ENCODE results near the gene CTNNA2.

Gene CTNNA2

GRCh38 chr2:80490964-80491363, 978.1 kb downstream of the CTNNA2 start:
- H3K27ac ChIP-seq (ENCODE audit: low read depth, low read length, severe bottlenecking) = no peak overlapping the region
- no peaks in the 10 kb centered on the region for H3K9me3 ChIP-seq (ENCODE audit: control insufficient read depth, low read length)
- no peak overlapping the region for H3K4me3 ChIP-seq (ENCODE audit: extremely low read depth, insufficient read depth, low read length, poor library complexity, severe bottlenecking)
- no peaks in the 10 kb centered on the region for H3K4me1 ChIP-seq (ENCODE audit: control insufficient read depth, insufficient read depth, low read length, poor library complexity, severe bottlenecking)
- H3K36me3 ChIP-seq (ENCODE audit: control insufficient read depth, insufficient read depth, low read length) = no peaks in the 10 kb centered on the region
- 87 to 100% methylated on average over 3 of the region's 4 CpGs for WGBS, 2 experiments (ENCODE audit: insufficient coverage in 2 of 2)

- Histone ChIP-seq H3K27ac (ENCODE audit: low read depth, low read length, severe bottlenecking) (no peak overlapping the region), H3K4me1 (ENCODE audit: control insufficient read depth, insufficient read depth, low read length, poor library complexity, severe bottlenecking) (peaks cover 6% of the 10 kb centered on the region), H3K9me3 (ENCODE audit: control insufficient read depth, low read length) (no peaks in the 10 kb centered on the region), H3K4me3 (ENCODE audit: extremely low read depth, insufficient read depth, low read length, poor library complexity, severe bottlenecking) (no peak overlapping the region), H3K36me3 (ENCODE audit: control insufficient read depth, insufficient read depth, low read length) (no peaks in the 10 kb centered on the region)
- WGBS, 2 experiments (ENCODE audit: insufficient coverage in 2 of 2) = no CpG with 5 or more reads among the region's 2 CpGs
These were observed 983.5 kb downstream of the CTNNA2 start for GRCh38 chr2:80496346-80496745.

- Histone ChIP-seq H3K4me3 (ENCODE audit: extremely low read depth, insufficient read depth, low read length, poor library complexity, severe bottlenecking) (no peak overlapping the region), H3K4me1 (ENCODE audit: control insufficient read depth, insufficient read depth, low read length, poor library complexity, severe bottlenecking) (peaks cover 6% of the 10 kb centered on the region), H3K36me3 (ENCODE audit: control insufficient read depth, insufficient read depth, low read length) (no peaks in the 10 kb centered on the region), H3K9me3 (ENCODE audit: control insufficient read depth, low read length) (no peaks in the 10 kb centered on the region), H3K27ac (ENCODE audit: low read depth, low read length, severe bottlenecking) (no peak overlapping the region)
- WGBS, 2 experiments (ENCODE audit: insufficient coverage in 2 of 2) = no CpG with 5 or more reads among the region's 5 CpGs
These were observed 983.9 kb downstream of the CTNNA2 start for GRCh38 chr2:80496775-80497174.

GRCh38 chr2:80499095-80499494, 986.2 kb downstream of the CTNNA2 start:
- WGBS, 2 experiments (ENCODE audit: insufficient coverage in 2 of 2) = no CpG with 5 or more reads among the region's 2 CpGs
- Histone ChIP-seq H3K4me1 (ENCODE audit: control insufficient read depth, insufficient read depth, low read length, poor library complexity, severe bottlenecking) (peaks cover 6% of the 10 kb centered on the region), H3K4me3 (ENCODE audit: extremely low read depth, insufficient read depth, low read length, poor library complexity, severe bottlenecking) (no peak overlapping the region)

GRCh38 chr2:80501874-80502624, 989.2 kb downstream of the CTNNA2 start:
- Histone ChIP-seq H3K9me3 (ENCODE audit: control insufficient read depth, low read length) (no peaks in the 10 kb centered on the region), H3K27ac (ENCODE audit: low read depth, low read length, severe bottlenecking) (no peak overlapping the region), H3K4me3 (ENCODE audit: extremely low read depth, insufficient read depth, low read length, poor library complexity, severe bottlenecking) (no peak overlapping the region), H3K36me3 (ENCODE audit: control insufficient read depth, insufficient read depth, low read length) (no peaks in the 10 kb centered on the region), H3K4me1 (ENCODE audit: control insufficient read depth, insufficient read depth, low read length, poor library complexity, severe bottlenecking) (no peaks in the 10 kb centered on the region)

More at GRCh38 chr2:80499095-80499494, 986.2 kb downstream of the CTNNA2 start:
- H3K36me3 ChIP-seq (ENCODE audit: control insufficient read depth, insufficient read depth, low read length) = no peaks in the 10 kb centered on the region
- no peak overlapping the region for H3K27ac ChIP-seq (ENCODE audit: low read depth, low read length, severe bottlenecking)
- no peaks in the 10 kb centered on the region for H3K9me3 ChIP-seq (ENCODE audit: control insufficient read depth, low read length)

- Histone ChIP-seq H3K9me3 (ENCODE audit: control insufficient read depth, low read length) (no peaks in the 10 kb centered on the region), H3K36me3 (ENCODE audit: control insufficient read depth, insufficient read depth, low read length) (no peaks in the 10 kb centered on the region), H3K4me3 (ENCODE audit: extremely low read depth, insufficient read depth, low read length, poor library complexity, severe bottlenecking) (no peak overlapping the region), H3K27ac (ENCODE audit: low read depth, low read length, severe bottlenecking) (no peak overlapping the region), H3K4me1 (ENCODE audit: control insufficient read depth, insufficient read depth, low read length, poor library complexity, severe bottlenecking) (no peaks in the 10 kb centered on the region)
- WGBS, 2 experiments (ENCODE audit: insufficient coverage in 2 of 2) = 100% methylated on average over 1 of the region's 1 CpG
These were observed 993.7 kb downstream of the CTNNA2 start for GRCh38 chr2:80506563-80506962.

- Histone ChIP-seq H3K4me1 (ENCODE audit: control insufficient read depth, insufficient read depth, low read length, poor library complexity, severe bottlenecking) (no peaks in the 10 kb centered on the region), H3K4me3 (ENCODE audit: extremely low read depth, insufficient read depth, low read length, poor library complexity, severe bottlenecking) (no peak overlapping the region), H3K27ac (ENCODE audit: low read depth, low read length, severe bottlenecking) (no peak overlapping the region), H3K36me3 (ENCODE audit: control insufficient read depth, insufficient read depth, low read length) (no peaks in the 10 kb centered on the region), H3K9me3 (ENCODE audit: control insufficient read depth, low read length) (no peaks in the 10 kb centered on the region)
- no CpG with 5 or more reads among the region's 3 CpGs for WGBS, 2 experiments (ENCODE audit: insufficient coverage in 2 of 2)
These were observed 997.9 kb downstream of the CTNNA2 start for GRCh38 chr2:80510716-80511115.

- Histone ChIP-seq H3K36me3 (ENCODE audit: control insufficient read depth, insufficient read depth, low read length) (no peaks in the 10 kb centered on the region), H3K4me3 (ENCODE audit: extremely low read depth, insufficient read depth, low read length, poor library complexity, severe bottlenecking) (no peak overlapping the region), H3K4me1 (ENCODE audit: control insufficient read depth, insufficient read depth, low read length, poor library complexity, severe bottlenecking) (no peaks in the 10 kb centered on the region), H3K9me3 (ENCODE audit: control insufficient read depth, low read length) (no peaks in the 10 kb centered on the region), H3K27ac (ENCODE audit: low read depth, low read length, severe bottlenecking) (no peak overlapping the region)
- WGBS, 2 experiments (ENCODE audit: insufficient coverage in 2 of 2) = 80 to 91% methylated on average over 1 to 3 of the region's 3 CpGs
These were observed 1003.1 kb downstream of the CTNNA2 start for GRCh38 chr2:80515964-80516363.

GRCh38 chr2:80517316-80517715, 1004.5 kb downstream of the CTNNA2 start:
- H3K27ac ChIP-seq (ENCODE audit: low read depth, low read length, severe bottlenecking) = no peak overlapping the region
- WGBS, 2 experiments (ENCODE audit: insufficient coverage in 2 of 2) = 76 to 93% methylated on average over 3 of the region's 3 CpGs

GRCh38 chr2:80519121-80519643, 1006.3 kb downstream of the CTNNA2 start:
- Histone ChIP-seq H3K4me1 (ENCODE audit: control insufficient read depth, insufficient read depth, low read length, poor library complexity, severe bottlenecking) (no peaks in the 10 kb centered on the region), H3K9me3 (ENCODE audit: control insufficient read depth, low read length) (no peaks in the 10 kb centered on the region), H3K36me3 (ENCODE audit: control insufficient read depth, insufficient read depth, low read length) (no peaks in the 10 kb centered on the region), H3K27ac (ENCODE audit: low read depth, low read length, severe bottlenecking) (no peak overlapping the region), H3K4me3 (ENCODE audit: extremely low read depth, insufficient read depth, low read length, poor library complexity, severe bottlenecking) (no peak overlapping the region)
- 91 to 100% methylated on average over 2 of the region's 3 CpGs for WGBS, 2 experiments (ENCODE audit: insufficient coverage in 2 of 2)

More at GRCh38 chr2:80517316-80517715, 1004.5 kb downstream of the CTNNA2 start:
- Histone ChIP-seq H3K36me3 (ENCODE audit: control insufficient read depth, insufficient read depth, low read length) (no peaks in the 10 kb centered on the region), H3K4me3 (ENCODE audit: extremely low read depth, insufficient read depth, low read length, poor library complexity, severe bottlenecking) (no peak overlapping the region), H3K9me3 (ENCODE audit: control insufficient read depth, low read length) (no peaks in the 10 kb centered on the region), H3K4me1 (ENCODE audit: control insufficient read depth, insufficient read depth, low read length, poor library complexity, severe bottlenecking) (no peaks in the 10 kb centered on the region)

GRCh38 chr2:80519699-80520291, 1006.9 kb downstream of the CTNNA2 start:
- WGBS, 2 experiments (ENCODE audit: insufficient coverage in 2 of 2) = 60 to 88% methylated on average over 1 of the region's 1 CpG
- Histone ChIP-seq H3K27ac (ENCODE audit: low read depth, low read length, severe bottlenecking) (no peak overlapping the region), H3K36me3 (ENCODE audit: control insufficient read depth, insufficient read depth, low read length) (no peaks in the 10 kb centered on the region), H3K4me1 (ENCODE audit: control insufficient read depth, insufficient read depth, low read length, poor library complexity, severe bottlenecking) (no peaks in the 10 kb centered on the region), H3K4me3 (ENCODE audit: extremely low read depth, insufficient read depth, low read length, poor library complexity, severe bottlenecking) (no peak overlapping the region), H3K9me3 (ENCODE audit: control insufficient read depth, low read length) (no peaks in the 10 kb centered on the region)

Data from mesodermal cell (in vitro differentiated cells).